ENCODE data around the gene WNT2.

WNT2 gene

DNA sequence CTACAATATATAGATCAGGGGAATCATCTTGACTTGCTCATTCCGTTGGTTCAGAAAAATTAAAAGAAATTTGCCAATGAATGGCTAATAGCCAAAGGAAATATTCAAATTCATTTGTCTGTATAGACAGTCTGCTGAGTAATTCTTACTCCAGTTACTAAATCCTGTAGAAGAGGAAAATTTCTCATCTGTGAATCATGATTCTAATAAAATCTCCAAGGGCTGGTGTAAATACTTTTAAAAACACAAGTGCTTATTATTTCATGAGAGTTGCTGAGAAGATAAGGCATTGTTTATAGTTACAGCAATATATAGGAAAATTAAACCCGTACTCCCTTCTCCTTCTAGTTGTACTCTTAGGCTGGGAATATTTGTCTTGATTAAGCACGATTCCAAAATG lies 53.0 kb downstream of the WNT2 start:
- no peaks in the 10 kb centered on the region for H3K79me2 ChIP-seq (ENCODE audit: insufficient read depth, low read length)
- H3K9ac ChIP-seq (ENCODE audit: low read depth, low read length, poor library complexity, severe bottlenecking), result no peak overlapping the region
- no peaks in the 10 kb centered on the region for H3K9me2 ChIP-seq (replicated peaks; ENCODE audit: low read depth, low read length)
- no peak overlapping the region for H3K4me2 ChIP-seq (ENCODE audit: low read depth, low read length, poor library complexity, severe bottlenecking)
- H3K4me3 ChIP-seq (ENCODE audit: low read length, poor library complexity, severe bottlenecking), result no peak overlapping the region
- no peak overlapping the region for H2AFZ ChIP-seq (ENCODE audit: low read length)
- no peaks in the 10 kb centered on the region for H4K20me1 ChIP-seq (ENCODE audit: insufficient read depth, low read length, poor library complexity, severe bottlenecking)
- H3K36me3 ChIP-seq (ENCODE audit: insufficient read depth, low read length), result no peaks in the 10 kb centered on the region
- no peak for TF ChIP-seq EZH2phosphoT487 (IDR thresholded peaks at IDR 0.05; ENCODE audit: borderline replicate concordance)
- TF ChIP-seq, protein P1, sequence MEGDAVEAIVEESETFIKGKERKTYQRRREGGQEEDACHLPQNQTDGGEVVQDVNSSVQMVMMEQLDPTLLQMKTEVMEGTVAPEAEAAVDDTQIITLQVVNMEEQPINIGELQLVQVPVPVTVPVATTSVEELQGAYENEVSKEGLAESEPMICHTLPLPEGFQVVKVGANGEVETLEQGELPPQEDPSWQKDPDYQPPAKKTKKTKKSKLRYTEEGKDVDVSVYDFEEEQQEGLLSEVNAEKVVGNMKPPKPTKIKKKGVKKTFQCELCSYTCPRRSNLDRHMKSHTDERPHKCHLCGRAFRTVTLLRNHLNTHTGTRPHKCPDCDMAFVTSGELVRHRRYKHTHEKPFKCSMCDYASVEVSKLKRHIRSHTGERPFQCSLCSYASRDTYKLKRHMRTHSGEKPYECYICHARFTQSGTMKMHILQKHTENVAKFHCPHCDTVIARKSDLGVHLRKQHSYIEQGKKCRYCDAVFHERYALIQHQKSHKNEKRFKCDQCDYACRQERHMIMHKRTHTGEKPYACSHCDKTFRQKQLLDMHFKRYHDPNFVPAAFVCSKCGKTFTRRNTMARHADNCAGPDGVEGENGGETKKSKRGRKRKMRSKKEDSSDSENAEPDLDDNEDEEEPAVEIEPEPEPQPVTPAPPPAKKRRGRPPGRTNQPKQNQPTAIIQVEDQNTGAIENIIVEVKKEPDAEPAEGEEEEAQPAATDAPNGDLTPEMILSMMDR (conservative IDR thresholded peaks at IDR 0.05; ENCODE audit: low read length), result no peak
- H3K27me3 ChIP-seq (ENCODE audit: insufficient read depth, low read length, poor library complexity, severe bottlenecking), result peaks cover 5% of the 10 kb centered on the region
- no peaks in the 10 kb centered on the region for H3K4me1 ChIP-seq (ENCODE audit: insufficient read depth, low read length, poor library complexity, severe bottlenecking)
- no peaks in the 10 kb centered on the region for H3F3A ChIP-seq (ENCODE audit: low read depth)
- H3K9me3 ChIP-seq (ENCODE audit: insufficient read depth, low read depth, low read length), result no peaks in the 10 kb centered on the region

DNA sequence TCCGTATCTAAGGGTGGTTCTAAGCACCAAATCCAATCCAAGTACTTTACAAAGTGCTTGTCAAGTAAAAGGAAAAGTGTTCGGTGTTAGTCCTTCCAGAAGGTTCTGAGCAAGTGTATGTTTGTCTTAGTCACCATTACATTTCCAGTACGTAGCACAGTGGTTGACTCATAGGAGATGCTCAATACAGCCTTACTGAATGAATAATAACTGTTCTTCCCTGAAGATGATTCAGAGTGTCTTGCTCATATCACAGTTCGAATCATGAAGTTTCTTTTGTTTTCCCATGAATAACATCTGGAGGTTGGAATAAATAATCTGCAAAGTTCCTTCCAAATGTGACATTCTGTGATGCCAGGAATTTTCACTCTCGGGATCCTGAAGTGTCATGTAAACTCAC lies 53.4 kb downstream of the WNT2 start:
- H2AFZ ChIP-seq (ENCODE audit: low read length), result no peak overlapping the region
- peaks cover 5% of the 10 kb centered on the region for H3K27me3 ChIP-seq (ENCODE audit: insufficient read depth, low read length, poor library complexity, severe bottlenecking)
- H3K4me2 ChIP-seq (ENCODE audit: low read depth, low read length, poor library complexity, severe bottlenecking), result no peak overlapping the region
- H3F3A ChIP-seq (ENCODE audit: low read depth), result no peaks in the 10 kb centered on the region
- no peak overlapping the region for H3K9ac ChIP-seq (ENCODE audit: low read depth, low read length, poor library complexity, severe bottlenecking)
- H3K4me3 ChIP-seq (ENCODE audit: low read length, poor library complexity, severe bottlenecking), result no peak overlapping the region
- no peaks in the 10 kb centered on the region for H3K79me2 ChIP-seq (ENCODE audit: insufficient read depth, low read length)
- H3K4me1 ChIP-seq (ENCODE audit: insufficient read depth, low read length, poor library complexity, severe bottlenecking), result no peaks in the 10 kb centered on the region
- no peaks in the 10 kb centered on the region for H3K36me3 ChIP-seq (ENCODE audit: insufficient read depth, low read length)
- no peaks in the 10 kb centered on the region for H3K9me3 ChIP-seq (ENCODE audit: insufficient read depth, low read depth, low read length)
- no peaks in the 10 kb centered on the region for H4K20me1 ChIP-seq (ENCODE audit: insufficient read depth, low read length, poor library complexity, severe bottlenecking)
- H3K9me2 ChIP-seq (replicated peaks; ENCODE audit: low read depth, low read length), result no peaks in the 10 kb centered on the region
- TF ChIP-seq EZH2phosphoT487 (IDR thresholded peaks at IDR 0.05; ENCODE audit: borderline replicate concordance), result no peak
- TF ChIP-seq, protein P1 (conservative IDR thresholded peaks at IDR 0.05; ENCODE audit: low read length), result no peak

DNA sequence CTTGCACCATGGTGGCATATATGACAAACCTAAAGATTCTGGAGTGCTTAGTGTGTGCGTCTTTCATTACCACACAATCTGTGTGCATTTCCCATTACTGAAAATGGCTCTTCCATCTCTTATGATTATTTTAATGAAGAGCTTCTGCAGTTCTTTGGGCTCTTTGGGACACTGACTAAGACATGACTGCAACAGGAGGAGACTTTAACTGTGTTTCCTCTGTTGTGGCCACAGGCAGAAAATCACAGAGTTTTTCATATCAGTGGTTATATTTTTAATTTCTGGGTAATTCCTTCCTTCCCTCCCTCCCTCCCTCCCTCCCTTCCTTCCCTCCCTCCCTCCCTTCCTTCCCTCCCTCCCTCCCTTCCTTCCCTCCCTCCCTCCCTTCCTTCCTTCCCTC lies 58.1 kb downstream of the WNT2 start:
- no peaks in the 10 kb centered on the region for H3K4me1 ChIP-seq (ENCODE audit: insufficient read depth, low read length, poor library complexity, severe bottlenecking)
- no peaks in the 10 kb centered on the region for H3F3A ChIP-seq (ENCODE audit: low read depth)
- no peaks in the 10 kb centered on the region for H3K36me3 ChIP-seq (ENCODE audit: insufficient read depth, low read length)
- H3K9ac ChIP-seq (ENCODE audit: low read depth, low read length, poor library complexity, severe bottlenecking), result no peak overlapping the region
- no peaks in the 10 kb centered on the region for H3K27me3 ChIP-seq (ENCODE audit: insufficient read depth, low read length, poor library complexity, severe bottlenecking)
- H3K4me3 ChIP-seq (ENCODE audit: low read length, poor library complexity, severe bottlenecking), result no peak overlapping the region
- no peaks in the 10 kb centered on the region for H3K79me2 ChIP-seq (ENCODE audit: insufficient read depth, low read length)
- TF ChIP-seq, protein P1 (conservative IDR thresholded peaks at IDR 0.05; ENCODE audit: low read length), result no peak
- no peak for TF ChIP-seq EZH2phosphoT487 (IDR thresholded peaks at IDR 0.05; ENCODE audit: borderline replicate concordance)
- H3K4me2 ChIP-seq (ENCODE audit: low read depth, low read length, poor library complexity, severe bottlenecking), result no peak overlapping the region
- no peaks in the 10 kb centered on the region for H4K20me1 ChIP-seq (ENCODE audit: insufficient read depth, low read length, poor library complexity, severe bottlenecking)
- no peaks in the 10 kb centered on the region for H3K9me2 ChIP-seq (replicated peaks; ENCODE audit: low read depth, low read length)
- no peaks in the 10 kb centered on the region for H3K9me3 ChIP-seq (ENCODE audit: insufficient read depth, low read depth, low read length)
- H2AFZ ChIP-seq (ENCODE audit: low read length), result no peak overlapping the region

Data from Loucy (cell line).